Measurements from ENCODE around the gene BPIFB6.
A peak's percentile ranks its signal among the peaks of the same experiment; 100 is the strongest.

BPIFB6 gene

DNA sequence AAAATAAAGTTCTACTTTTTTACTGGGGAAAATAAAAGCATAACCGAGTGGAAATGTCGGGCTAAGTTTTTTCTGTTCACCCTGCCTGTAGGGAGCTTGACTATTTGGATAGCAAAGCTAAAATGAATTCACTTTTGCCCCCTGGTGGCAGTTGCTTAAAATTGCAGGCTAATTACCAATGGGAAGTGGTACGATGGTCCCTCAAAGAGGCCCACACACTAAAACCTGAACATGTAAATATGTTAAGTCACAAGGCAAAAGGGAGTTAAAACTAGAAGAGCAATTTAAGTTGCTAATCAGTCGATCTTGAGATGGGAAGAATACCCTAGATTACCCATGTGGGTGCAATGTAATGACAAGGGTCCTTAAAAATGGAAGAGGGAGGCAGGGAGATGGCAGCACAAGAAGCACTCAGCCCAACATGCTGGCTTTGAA, 26.3 kb upstream of the BPIFB6 start:
- TF ChIP-seq ZBTB7A (IDR thresholded peaks at IDR 0.05; ENCODE audit: low read depth) (no peak), EGR1 (IDR thresholded peaks at IDR 0.05) (no peak), NFIC (IDR thresholded peaks at IDR 0.05) (no peak), CEBPB (IDR thresholded peaks at IDR 0.05) (no peak), TCF12 (IDR thresholded peaks at IDR 0.05; ENCODE audit: low read depth) (no peak), RAD21 (IDR thresholded peaks at IDR 0.05; ENCODE audit: low read depth) (peak; percentile 54)
- TF ChIP-seq, protein P1, sequence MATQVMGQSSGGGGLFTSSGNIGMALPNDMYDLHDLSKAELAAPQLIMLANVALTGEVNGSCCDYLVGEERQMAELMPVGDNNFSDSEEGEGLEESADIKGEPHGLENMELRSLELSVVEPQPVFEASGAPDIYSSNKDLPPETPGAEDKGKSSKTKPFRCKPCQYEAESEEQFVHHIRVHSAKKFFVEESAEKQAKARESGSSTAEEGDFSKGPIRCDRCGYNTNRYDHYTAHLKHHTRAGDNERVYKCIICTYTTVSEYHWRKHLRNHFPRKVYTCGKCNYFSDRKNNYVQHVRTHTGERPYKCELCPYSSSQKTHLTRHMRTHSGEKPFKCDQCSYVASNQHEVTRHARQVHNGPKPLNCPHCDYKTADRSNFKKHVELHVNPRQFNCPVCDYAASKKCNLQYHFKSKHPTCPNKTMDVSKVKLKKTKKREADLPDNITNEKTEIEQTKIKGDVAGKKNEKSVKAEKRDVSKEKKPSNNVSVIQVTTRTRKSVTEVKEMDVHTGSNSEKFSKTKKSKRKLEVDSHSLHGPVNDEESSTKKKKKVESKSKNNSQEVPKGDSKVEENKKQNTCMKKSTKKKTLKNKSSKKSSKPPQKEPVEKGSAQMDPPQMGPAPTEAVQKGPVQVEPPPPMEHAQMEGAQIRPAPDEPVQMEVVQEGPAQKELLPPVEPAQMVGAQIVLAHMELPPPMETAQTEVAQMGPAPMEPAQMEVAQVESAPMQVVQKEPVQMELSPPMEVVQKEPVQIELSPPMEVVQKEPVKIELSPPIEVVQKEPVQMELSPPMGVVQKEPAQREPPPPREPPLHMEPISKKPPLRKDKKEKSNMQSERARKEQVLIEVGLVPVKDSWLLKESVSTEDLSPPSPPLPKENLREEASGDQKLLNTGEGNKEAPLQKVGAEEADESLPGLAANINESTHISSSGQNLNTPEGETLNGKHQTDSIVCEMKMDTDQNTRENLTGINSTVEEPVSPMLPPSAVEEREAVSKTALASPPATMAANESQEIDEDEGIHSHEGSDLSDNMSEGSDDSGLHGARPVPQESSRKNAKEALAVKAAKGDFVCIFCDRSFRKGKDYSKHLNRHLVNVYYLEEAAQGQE (IDR thresholded peaks at IDR 0.05; ENCODE audit: low read depth) = no peak

DNA sequence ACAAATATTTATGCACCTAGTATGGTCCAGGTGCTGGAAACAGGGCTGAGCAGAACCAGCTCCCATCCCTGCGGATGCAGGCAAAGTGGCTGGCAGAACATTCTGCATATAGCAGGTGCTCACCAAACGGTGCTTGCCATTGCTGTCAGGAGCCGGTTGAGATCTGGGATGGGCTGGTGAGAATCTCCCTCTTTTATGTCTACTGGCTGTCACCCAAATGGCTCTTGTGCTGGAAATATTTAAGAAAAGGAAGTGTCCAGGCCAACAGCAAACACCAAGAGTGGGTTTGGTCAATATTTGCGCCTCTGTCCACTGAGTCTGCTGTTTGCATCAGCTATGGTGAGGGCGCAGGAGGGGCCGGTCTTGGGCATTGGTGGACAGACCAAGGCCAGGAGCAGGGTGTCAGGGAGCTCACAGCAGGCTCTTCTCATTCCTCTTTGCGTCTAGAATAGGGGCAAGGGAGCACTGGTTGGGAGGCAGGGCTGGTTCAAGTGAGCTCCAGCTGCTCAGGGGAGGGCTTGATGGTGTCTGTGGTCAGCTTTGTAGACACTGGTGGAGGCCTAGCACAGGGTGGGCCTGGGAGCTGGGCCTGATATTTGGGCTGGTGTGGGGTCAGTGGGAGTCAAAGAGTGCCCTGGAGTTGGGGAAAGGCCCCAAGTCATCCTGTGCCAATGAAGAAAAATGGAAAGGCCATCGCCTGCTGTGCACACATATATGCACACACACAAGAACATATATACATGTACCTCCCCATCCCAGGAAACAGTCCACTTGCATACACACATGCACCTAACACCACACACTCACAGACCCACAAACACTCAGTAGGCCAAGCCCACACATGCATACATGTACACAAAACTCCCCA, 25.3 kb upstream of the BPIFB6 start:
- no peak for TF ChIP-seq NFIC (IDR thresholded peaks at IDR 0.05)
- no peak for TF ChIP-seq YY1 (IDR thresholded peaks at IDR 0.05; ENCODE audit: low read depth)

DNA sequence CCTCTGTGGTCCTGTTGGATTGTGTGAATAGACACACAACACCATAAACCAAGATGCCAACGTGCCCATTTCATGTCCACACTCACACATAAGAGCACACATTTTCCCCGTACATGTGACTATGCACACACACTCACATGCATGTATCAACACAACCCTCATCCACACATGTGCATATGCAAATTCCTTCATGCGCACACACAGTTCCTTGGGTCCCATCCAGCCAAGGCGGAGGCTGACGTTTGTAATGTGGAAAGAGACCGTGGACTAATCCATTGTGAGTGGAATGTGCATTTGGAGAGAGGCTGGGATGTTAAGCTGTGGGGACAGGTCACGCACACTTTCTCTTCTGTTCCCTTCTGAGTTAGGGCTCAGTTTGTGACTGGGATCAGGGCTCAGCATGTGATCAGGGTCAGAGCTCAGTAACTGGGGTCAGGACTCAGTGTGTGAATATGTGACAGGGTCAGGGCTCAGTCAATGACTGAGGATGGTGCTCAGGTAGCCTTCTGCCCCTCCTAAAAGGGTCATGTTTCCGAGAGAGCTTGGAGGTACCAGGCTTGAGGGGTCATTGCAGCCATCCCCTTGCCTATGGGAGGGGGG, 24.6 kb upstream of the BPIFB6 start:
- TF ChIP-seq EGR1 (IDR thresholded peaks at IDR 0.05) (no peak), RAD21 (IDR thresholded peaks at IDR 0.05; ENCODE audit: low read depth) (no peak), EP300 (IDR thresholded peaks at IDR 0.05; ENCODE audit: borderline replicate concordance) (no peak), TEAD4 (IDR thresholded peaks at IDR 0.05) (no peak), ZBTB7A (IDR thresholded peaks at IDR 0.05; ENCODE audit: low read depth) (no peak), TCF12 (IDR thresholded peaks at IDR 0.05; ENCODE audit: low read depth) (no peak), CREB1 (IDR thresholded peaks at IDR 0.05; ENCODE audit: low read depth) (no peak), NFIC (IDR thresholded peaks at IDR 0.05) (no peak), TAF1 (IDR thresholded peaks at IDR 0.05; ENCODE audit: low read depth) (no peak), FOXM1 (IDR thresholded peaks at IDR 0.05; ENCODE audit: borderline replicate concordance, low read depth) (no peak), CEBPB (IDR thresholded peaks at IDR 0.05) (no peak), YY1 (IDR thresholded peaks at IDR 0.05; ENCODE audit: low read depth) (no peak)
- TF ChIP-seq, protein P2, sequence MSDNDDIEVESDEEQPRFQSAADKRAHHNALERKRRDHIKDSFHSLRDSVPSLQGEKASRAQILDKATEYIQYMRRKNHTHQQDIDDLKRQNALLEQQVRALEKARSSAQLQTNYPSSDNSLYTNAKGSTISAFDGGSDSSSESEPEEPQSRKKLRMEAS (IDR thresholded peaks at IDR 0.05) = no peak
- TF ChIP-seq, protein P1 (IDR thresholded peaks at IDR 0.05; ENCODE audit: low read depth) = no peak
- TF ChIP-seq, protein P3, sequence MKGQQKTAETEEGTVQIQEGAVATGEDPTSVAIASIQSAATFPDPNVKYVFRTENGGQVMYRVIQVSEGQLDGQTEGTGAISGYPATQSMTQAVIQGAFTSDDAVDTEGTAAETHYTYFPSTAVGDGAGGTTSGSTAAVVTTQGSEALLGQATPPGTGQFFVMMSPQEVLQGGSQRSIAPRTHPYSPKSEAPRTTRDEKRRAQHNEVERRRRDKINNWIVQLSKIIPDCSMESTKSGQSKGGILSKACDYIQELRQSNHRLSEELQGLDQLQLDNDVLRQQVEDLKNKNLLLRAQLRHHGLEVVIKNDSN (IDR thresholded peaks at IDR 0.05) = no peak

DNA sequence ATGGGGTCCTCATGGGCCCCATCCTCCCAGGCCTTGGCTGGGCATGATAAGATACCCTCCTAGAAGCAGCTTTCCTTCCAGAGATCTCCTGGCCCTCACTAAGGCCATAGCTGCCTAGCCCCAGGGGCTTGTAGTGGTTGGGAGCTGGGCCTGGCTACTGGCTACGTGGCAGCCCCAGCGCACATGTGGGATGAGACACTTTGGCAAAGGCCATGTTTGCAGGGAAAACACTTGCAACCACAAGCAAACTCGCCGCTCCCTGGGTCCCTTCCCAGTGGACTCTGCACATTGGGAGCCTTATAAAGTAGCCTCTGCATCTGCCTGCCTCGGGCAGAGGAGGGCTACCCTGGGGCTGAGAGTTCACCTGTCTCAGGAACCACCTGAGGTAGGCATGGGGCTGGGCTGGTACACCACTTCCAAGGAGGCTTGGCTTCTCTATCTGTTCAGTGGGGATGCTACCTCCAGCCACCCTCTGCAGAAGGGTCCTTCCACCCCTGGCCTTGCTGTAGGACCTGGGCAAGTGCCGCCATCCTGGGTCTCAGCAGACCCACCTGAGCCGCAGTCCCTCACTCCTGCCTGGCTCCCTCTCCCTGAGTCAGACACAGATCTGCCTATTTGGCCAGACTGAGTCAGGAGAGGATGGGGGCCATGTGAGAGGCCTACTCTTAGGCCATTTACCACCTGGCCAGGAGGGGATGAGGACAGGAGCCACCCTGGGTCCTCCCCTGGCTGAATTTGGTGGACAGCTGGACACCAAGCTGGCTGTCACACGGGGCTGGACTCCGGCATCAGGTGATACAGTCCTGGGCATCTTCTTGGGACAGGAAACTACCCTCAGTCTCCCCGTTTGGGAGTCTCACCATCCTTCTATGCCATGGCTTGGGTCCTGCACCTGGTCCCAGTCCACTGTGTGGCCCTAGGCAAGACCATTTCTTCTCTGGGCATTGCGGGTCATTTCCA, 23.8 kb upstream of the BPIFB6 start, which contains the start of gene BPIFB2:
TSS of gene BPIFB2 (plus strand) at position 329 of the 960 bp plus-strand sequence. CDS start 871 bp downstream, outside the sequence.
- TF ChIP-seq NFIC (IDR thresholded peaks at IDR 0.05) = no peak
- TF ChIP-seq, protein P3 (IDR thresholded peaks at IDR 0.05) = no peak
- TF ChIP-seq YY1 (IDR thresholded peaks at IDR 0.05; ENCODE audit: low read depth) = no peak
- no peak for TF ChIP-seq TEAD4 (IDR thresholded peaks at IDR 0.05)
- no peak for TF ChIP-seq ZBTB7A (IDR thresholded peaks at IDR 0.05; ENCODE audit: low read depth)

DNA sequence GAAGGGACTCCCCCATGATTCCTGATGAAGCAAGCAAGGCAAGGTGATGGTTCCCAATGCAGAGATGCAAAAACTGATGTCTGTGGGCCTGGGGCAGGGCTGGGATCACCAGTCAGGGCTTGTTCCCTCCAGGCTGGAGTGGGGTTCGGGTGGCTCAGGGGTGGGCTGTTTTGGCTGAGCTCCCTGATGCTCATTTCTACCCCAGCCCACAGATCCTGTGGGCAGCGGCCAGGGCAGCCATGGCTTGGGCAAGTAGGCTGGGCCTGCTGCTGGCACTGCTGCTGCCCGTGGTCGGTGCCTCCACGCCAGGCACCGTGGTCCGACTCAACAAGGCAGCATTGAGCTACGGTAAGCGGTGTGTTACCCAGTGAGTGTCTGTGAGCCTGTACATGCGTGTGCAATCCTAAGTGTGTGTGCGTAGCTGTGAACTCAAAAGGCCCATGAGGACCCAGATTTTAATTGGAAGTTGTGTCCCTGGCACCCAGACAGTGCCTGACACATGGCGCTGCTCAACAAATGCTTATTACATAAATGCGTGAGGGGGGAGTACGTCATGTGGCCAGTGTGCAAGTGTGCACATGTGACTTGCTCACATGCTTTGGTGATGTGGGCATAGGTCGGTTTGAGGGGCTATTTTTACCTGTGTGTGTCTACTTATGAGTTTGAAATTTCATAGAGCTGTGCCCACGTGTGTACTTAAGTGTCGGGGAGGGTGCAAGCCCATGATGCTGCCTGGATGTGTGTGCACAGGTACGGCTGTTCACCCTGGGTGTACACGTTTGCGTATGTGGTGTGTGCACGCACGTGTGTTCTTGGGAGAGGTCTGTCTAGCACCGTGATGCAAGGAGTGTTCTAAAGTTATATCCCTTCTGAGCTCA, 22.9 kb upstream of the BPIFB6 start:
- TF ChIP-seq RAD21 (IDR thresholded peaks at IDR 0.05; ENCODE audit: low read depth) (no peak), TEAD4 (IDR thresholded peaks at IDR 0.05) (no peak), YY1 (IDR thresholded peaks at IDR 0.05; ENCODE audit: low read depth) (no peak), EP300 (IDR thresholded peaks at IDR 0.05; ENCODE audit: borderline replicate concordance) (no peak), TCF12 (IDR thresholded peaks at IDR 0.05; ENCODE audit: low read depth) (no peak), CREB1 (IDR thresholded peaks at IDR 0.05; ENCODE audit: low read depth) (no peak), FOXM1 (IDR thresholded peaks at IDR 0.05; ENCODE audit: borderline replicate concordance, low read depth) (no peak), EGR1 (IDR thresholded peaks at IDR 0.05) (no peak), TAF1 (IDR thresholded peaks at IDR 0.05; ENCODE audit: low read depth) (no peak), ZBTB7A (IDR thresholded peaks at IDR 0.05; ENCODE audit: low read depth) (no peak), NFIC (IDR thresholded peaks at IDR 0.05) (no peak), CEBPB (IDR thresholded peaks at IDR 0.05) (no peak)
- TF ChIP-seq, protein P1 (IDR thresholded peaks at IDR 0.05; ENCODE audit: low read depth) = no peak
- TF ChIP-seq, protein P3 (IDR thresholded peaks at IDR 0.05) = no peak
- TF ChIP-seq, protein P2 (IDR thresholded peaks at IDR 0.05) = no peak
